Endothelial cell of umbilical vein (primary cell): ENCODE data around the gene FBH1. TPM values are rescaled to one million over a fixed set of nuclear protein-coding genes. Genes with fewer than 3 reads are reported as not detected.

Experiments used
- BruUV-seq: library from RNA; stranded (reverse); fragments of 400-500 nt; replicated peaks from 2 replicates; lab custom pipeline; 2021; lab: Mats Ljungman, UMichigan
- CTCF ChIA-PET: fragments of 300-600, 350-600 bp; sonication (Branson Sonifier 250); formaldehyde crosslinking; loops from one replicate; lab custom pipeline; 2021; ENCODE audit warnings: antibody characterized with exemption, inconsistent platforms; lab: Charles Lee
- POLR2A ChIA-PET: fragments of 300-600, 350-600 bp; sonication (Branson Sonifier 250); formaldehyde crosslinking; loops from one replicate; lab custom pipeline; 2021; ENCODE audit warnings: antibody characterized with exemption, inconsistent platforms; lab: Charles Lee
- DNase-seq: peaks from one replicate; pipeline ENCODE4 v3.0.0-alpha.2; 2011; ENCODE audit warnings: low read depth, low spot score
- FAIRE-seq: peaks from 2 replicates; lab custom pipeline; 2011; peaks lifted over from hg19 to GRCh38; lab: Jason Lieb, UNC
- H2AFZ ChIP-seq: 2 replicates; pipeline ENCODE4 v1.6.0; 2012; ENCODE audit warnings: low read depth, low read length, control low read depth, inconsistent platforms
- H3K27ac ChIP-seq: 2 replicates; pipeline ENCODE4 v1.5.1; 2011; ENCODE audit warnings: low read depth, mild to moderate bottlenecking, control low read depth, low read length, moderate library complexity; ENCODE audit not compliant: insufficient read depth
- H3K27me3 ChIP-seq, 2 experiments: 2 replicates each; pipeline versions ENCODE4 v1.6.0 to v1.6.1; 2011; ENCODE audit warnings: low read length in 2 of 2, mixed read lengths in 1 of 2; ENCODE audit not compliant: control insufficient read depth in 2 of 2, insufficient read depth in 2 of 2
- H3K36me3 ChIP-seq, 2 experiments: 2 replicates in 1 of 2; 3 replicates in 1 of 2; pipeline ENCODE4 v1.5.1; 2011; ENCODE audit warnings: low read length in 2 of 2, mild to moderate bottlenecking in 1 of 2, moderate library complexity in 1 of 2; ENCODE audit not compliant: control insufficient read depth in 2 of 2, insufficient read depth in 2 of 2; ENCODE audit errors: extremely low read depth in 1 of 2
- H3K4me1 ChIP-seq: 3 replicates; pipeline ENCODE4 v1.5.1; 2011; ENCODE audit warnings: mild to moderate bottlenecking, low read length; ENCODE audit not compliant: control insufficient read depth, insufficient read depth; ENCODE audit errors: extremely low read depth
- H3K4me2 ChIP-seq: 2 replicates; pipeline ENCODE4 v1.6.1; 2011; ENCODE audit warnings: low read length, control low read depth, mixed read lengths; ENCODE audit not compliant: insufficient read depth
- H3K4me3 ChIP-seq, 3 experiments: fragments of 200-600 bp in 1 of 3; sonication (generic), shearing (Covaris generic) in 1 of 3; replicated peaks in 1 of 3; 2 replicates each; pipeline ENCODE4 v1.5.1; 2011 to 2016; ENCODE audit warnings: control low read depth in 3 of 3, low read length in 3 of 3, mild to moderate bottlenecking in 2 of 3, inconsistent platforms in 1 of 3, low read depth in 1 of 3, moderate library complexity in 1 of 3; ENCODE audit not compliant: insufficient read depth in 1 of 3
- H3K79me2 ChIP-seq: 2 replicates; pipeline ENCODE4 v1.6.0; 2012; ENCODE audit warnings: low read length, inconsistent platforms; ENCODE audit not compliant: control insufficient read depth, insufficient read depth
- H3K9ac ChIP-seq: replicated peaks from 2 replicates; pipeline ENCODE3; 2011; ENCODE audit warnings: low read length, control low read depth; ENCODE audit not compliant: insufficient read depth; ENCODE audit errors: extremely low read depth
- H3K9me1 ChIP-seq: replicated peaks from 3 replicates; pipeline ENCODE4 v1.6.0; 2011; ENCODE audit warnings: mild to moderate bottlenecking, low read length; ENCODE audit not compliant: control insufficient read depth, insufficient read depth; ENCODE audit errors: extremely low read depth
- H3K9me3 ChIP-seq: replicated peaks from 2 replicates; pipeline ENCODE4 v1.5.1; 2012; ENCODE audit warnings: low read length, inconsistent platforms; ENCODE audit not compliant: control insufficient read depth, insufficient read depth
- H4K20me1 ChIP-seq: replicated peaks from 2 replicates; pipeline ENCODE3; 2011; ENCODE audit warnings: mild to moderate bottlenecking, low read length; ENCODE audit not compliant: control insufficient read depth, insufficient read depth; ENCODE audit errors: extremely low read depth
- EZH2 ChIP-seq: IDR thresholded peaks from 2 replicates; pipeline ENCODE4 v1.6.1; 2012; ENCODE audit warnings: borderline replicate concordance, low read depth, mild to moderate bottlenecking, moderate library complexity, low read length, inconsistent platforms; ENCODE audit not compliant: severe bottlenecking
- MYC ChIP-seq: IDR thresholded peaks from one replicate; pipeline ENCODE4 v1.6.1; 2011; ENCODE audit warnings: mild to moderate bottlenecking, low read depth, low read length
- dilution Hi-C: fragments of 300-500 bp; cut with MboI; formaldehyde crosslinking; loops from one replicate; pipeline ENCODE4 v1.15.0; 2019; ENCODE audit warnings: low sequenced_read_pairs; ENCODE audit not compliant: extremely low pct_ligation_motif_present
- intact Hi-C: fragments of 100-400 bp; cut with micrococcal nuclease; formaldehyde crosslinking; loops from one replicate; pipeline ENCODE4 v1.10.0; 2022
- polyA plus RNA-seq, 4 experiments: library from polyadenylated mRNA; depleted of rRNA in 3 of 4; stranded (reverse) in 3 of 4; unstranded in 1 of 4; fragments of >200 nt; gene quantifications; 2 replicates each; pipeline versions ENCODE4 v1.2.1 to v1.2.3, GENCODE V29; 2011 to 2012; ENCODE audit warnings: missing spikeins in 1 of 4
- total RNA-seq: library from RNA; stranded (reverse); gene quantifications from 2 replicates; pipeline ENCODE4 v1.2.3, GENCODE V29; 2021

The FBH1 gene
- total and polyA plus RNA-seq, 2 donors (not counting 3 experiments of a cell fraction or from before 2014, with no cell fraction given): 71.4 to 97.0 TPM

- H3K9me1 ChIP-seq: no peaks in the 10 kb centered on the region
- H3K9ac ChIP-seq: no peak overlapping the region
- no peaks in the 10 kb centered on the region for H3K36me3 ChIP-seq
- CTCF ChIA-PET: no interaction called here
- H3K4me2 ChIP-seq: no peak overlapping the region
- TF ChIP-seq EZH2: no peak
- TF ChIP-seq MYC: no peak
- no peak overlapping the region for H2AFZ ChIP-seq
- FAIRE-seq (no peak), DNase-seq (no peak)
- BruUV-seq: no TSS peak
- peaks cover 3 to 11% of the 10 kb centered on the region in 2 experiments for H3K27me3 ChIP-seq
- H3K9me3 ChIP-seq: no peaks in the 10 kb centered on the region
- H3K4me3 ChIP-seq: no peak overlapping the region
- dilution Hi-C loops (no loop called here), intact Hi-C loops (no loop called here)
- H3K4me1 ChIP-seq: no peaks in the 10 kb centered on the region
- no peaks in the 10 kb centered on the region for H3K79me2 ChIP-seq
- H4K20me1 ChIP-seq: no peaks in the 10 kb centered on the region
- POLR2A ChIA-PET: no interaction called here
- no peak overlapping the region for H3K27ac ChIP-seq
These were observed 95.0 kb downstream of the FBH1 start for GRCh38 chr10:5985029-5985428.

Other genes starting within 250 kb of the FBH1 start
- gene ASB13, start 223.6 kb upstream of the FBH1 start, total RNA-seq: 7.3 and 7.9 TPM in 2 replicates
- gene ASB13, start 223.6 kb upstream of the FBH1 start, polyA plus RNA-seq: 5.5 and 6.3 TPM in 2 replicates
- 48.9 and 49.9 TPM in 2 replicates for gene TASOR2, start 205.4 kb upstream of the FBH1 start, total RNA-seq
- gene TASOR2, start 205.4 kb upstream of the FBH1 start, polyA plus RNA-seq: 10.0 and 13.6 TPM in 2 replicates
- 266 and 307 TPM in 2 replicates for gene GDI2, start 76.8 kb upstream of the FBH1 start, total RNA-seq
- gene GDI2, start 76.8 kb upstream of the FBH1 start, polyA plus RNA-seq: 132 and 154 TPM in 2 replicates
- gene ANKRD16, start 350 bp upstream of the FBH1 start, total RNA-seq: 4.4 and 6.9 TPM in 2 replicates
- 8.0 and 9.4 TPM in 2 replicates for gene ANKRD16, start 350 bp upstream of the FBH1 start, polyA plus RNA-seq
- 16.1 and 18.8 TPM in 2 replicates for gene IL15RA, start 87.3 kb downstream of the FBH1 start, total RNA-seq
- gene IL15RA, start 87.3 kb downstream of the FBH1 start, polyA plus RNA-seq: 20.6 and 25.1 TPM in 2 replicates
- gene IL2RA, start 172.1 kb downstream of the FBH1 start, total RNA-seq: not detected in 2 replicates
- not detected in 2 replicates for gene IL2RA, start 172.1 kb downstream of the FBH1 start, polyA plus RNA-seq
- 148 TPM in 2 replicates for gene RBM17, start 198.8 kb downstream of the FBH1 start, total RNA-seq
- gene RBM17, start 198.8 kb downstream of the FBH1 start, polyA plus RNA-seq: 15.5 and 23.1 TPM in 2 replicates